Measurements from ENCODE around the gene CXCR6.

The CXCR6 gene

DNA sequence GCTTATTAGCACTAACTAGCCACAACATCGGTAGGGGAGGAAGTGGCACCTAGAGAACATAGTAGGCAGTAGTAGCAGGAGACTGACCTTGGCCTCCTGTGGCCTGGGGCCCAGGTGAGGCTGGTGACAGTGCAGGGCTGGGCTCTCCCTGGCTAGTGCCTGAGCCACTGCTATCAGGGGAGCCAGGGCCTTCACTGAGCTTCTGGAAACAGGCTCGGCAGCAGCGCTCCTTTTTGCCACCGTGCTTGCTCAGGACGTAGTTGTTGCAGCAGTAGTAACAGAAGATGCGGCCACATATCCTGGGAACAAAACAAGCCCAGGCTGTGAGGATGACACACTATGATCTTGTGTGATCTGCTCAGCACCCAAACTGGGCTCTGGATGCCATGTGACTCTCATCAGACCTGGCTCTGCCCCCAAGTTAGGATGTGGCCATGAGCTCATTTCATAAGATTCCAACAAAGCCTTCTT is 15.1 kb downstream of the CXCR6 start:
- TF ChIP-seq, protein P1, sequence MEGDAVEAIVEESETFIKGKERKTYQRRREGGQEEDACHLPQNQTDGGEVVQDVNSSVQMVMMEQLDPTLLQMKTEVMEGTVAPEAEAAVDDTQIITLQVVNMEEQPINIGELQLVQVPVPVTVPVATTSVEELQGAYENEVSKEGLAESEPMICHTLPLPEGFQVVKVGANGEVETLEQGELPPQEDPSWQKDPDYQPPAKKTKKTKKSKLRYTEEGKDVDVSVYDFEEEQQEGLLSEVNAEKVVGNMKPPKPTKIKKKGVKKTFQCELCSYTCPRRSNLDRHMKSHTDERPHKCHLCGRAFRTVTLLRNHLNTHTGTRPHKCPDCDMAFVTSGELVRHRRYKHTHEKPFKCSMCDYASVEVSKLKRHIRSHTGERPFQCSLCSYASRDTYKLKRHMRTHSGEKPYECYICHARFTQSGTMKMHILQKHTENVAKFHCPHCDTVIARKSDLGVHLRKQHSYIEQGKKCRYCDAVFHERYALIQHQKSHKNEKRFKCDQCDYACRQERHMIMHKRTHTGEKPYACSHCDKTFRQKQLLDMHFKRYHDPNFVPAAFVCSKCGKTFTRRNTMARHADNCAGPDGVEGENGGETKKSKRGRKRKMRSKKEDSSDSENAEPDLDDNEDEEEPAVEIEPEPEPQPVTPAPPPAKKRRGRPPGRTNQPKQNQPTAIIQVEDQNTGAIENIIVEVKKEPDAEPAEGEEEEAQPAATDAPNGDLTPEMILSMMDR (IDR thresholded peaks at IDR 0.05) = no peak
- intact Hi-C loops (cut with DNase I; ENCODE audit: low total_unique reads) = no loop called here
- no peaks in the 10 kb centered on the region for H3K9me3 ChIP-seq
- H3K36me3 ChIP-seq = peaks cover 91 to 97% (median 95%) of the 10 kb centered on the region in 3 donors
- no peaks in the 10 kb centered on the region for H3K4me1 ChIP-seq
- no peak overlapping the region for H3K4me3 ChIP-seq
- no peak for DNase-seq
- H3K27me3 ChIP-seq = no peaks in the 10 kb centered on the region
- H3K27ac ChIP-seq = no peak overlapping the region

DNA sequence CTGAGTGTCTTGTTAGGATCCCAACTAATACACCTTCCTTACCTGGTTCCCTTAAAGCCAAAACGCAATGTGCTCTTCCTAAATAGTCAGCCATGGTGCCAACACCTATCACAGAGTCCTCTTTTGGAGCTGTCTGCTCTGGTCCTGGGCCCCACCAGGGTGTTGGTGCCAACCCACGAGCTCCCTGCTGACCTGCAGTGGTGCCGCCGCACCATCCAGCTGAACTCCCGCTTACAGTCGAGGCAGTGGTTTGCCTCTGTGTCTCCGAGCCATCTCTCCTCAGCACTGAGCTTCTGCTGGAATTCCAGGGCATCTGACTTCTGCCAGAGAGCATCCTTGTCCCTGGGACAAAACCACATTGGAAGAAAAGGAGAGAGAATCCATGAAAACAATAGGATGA is 15.9 kb downstream of the CXCR6 start:
- TF ChIP-seq, protein P1 (IDR thresholded peaks at IDR 0.05) = no peak
- Histone ChIP-seq H3K4me1 (no peaks in the 10 kb centered on the region), H3K27me3 (no peaks in the 10 kb centered on the region), H3K9me3 (no peaks in the 10 kb centered on the region), H3K4me3 (no peak overlapping the region), H3K36me3 (peaks cover 91 to 97% (median 95%) of the 10 kb centered on the region in 3 donors), H3K27ac (no peak overlapping the region)
- intact Hi-C loops (cut with DNase I; ENCODE audit: low total_unique reads) = no loop called here
- no peak for DNase-seq

DNA sequence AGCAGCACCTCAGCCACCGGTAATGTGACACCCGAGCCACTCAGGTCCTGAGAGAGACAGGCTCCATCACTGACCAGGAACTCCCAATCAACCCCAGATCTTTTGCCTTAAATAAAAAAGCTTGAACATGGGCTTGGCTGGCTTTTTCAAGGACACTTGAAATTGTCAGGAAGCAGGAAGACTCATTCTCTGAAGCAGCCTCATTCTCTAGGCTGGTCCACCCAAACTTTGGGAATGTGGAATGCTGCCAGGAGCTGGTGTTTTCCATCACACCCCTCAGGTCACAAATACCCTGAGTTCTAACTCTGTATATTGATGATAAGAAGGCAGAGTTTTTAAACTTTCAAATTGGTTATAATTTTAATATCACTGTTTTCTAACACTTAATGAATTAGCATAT is 17.0 kb downstream of the CXCR6 start:
- H3K4me3 ChIP-seq = no peak overlapping the region
- no peaks in the 10 kb centered on the region for H3K4me1 ChIP-seq
- peaks cover 91 to 97% (median 95%) of the 10 kb centered on the region in 3 donors for H3K36me3 ChIP-seq
- no peak overlapping the region for H3K27ac ChIP-seq
- no peaks in the 10 kb centered on the region for H3K27me3 ChIP-seq
- H3K9me3 ChIP-seq = no peaks in the 10 kb centered on the region
- TF ChIP-seq, protein P1 (IDR thresholded peaks at IDR 0.05) = no peak
- intact Hi-C loops (cut with DNase I; ENCODE audit: low total_unique reads) = no loop called here
- no peak for DNase-seq

DNA sequence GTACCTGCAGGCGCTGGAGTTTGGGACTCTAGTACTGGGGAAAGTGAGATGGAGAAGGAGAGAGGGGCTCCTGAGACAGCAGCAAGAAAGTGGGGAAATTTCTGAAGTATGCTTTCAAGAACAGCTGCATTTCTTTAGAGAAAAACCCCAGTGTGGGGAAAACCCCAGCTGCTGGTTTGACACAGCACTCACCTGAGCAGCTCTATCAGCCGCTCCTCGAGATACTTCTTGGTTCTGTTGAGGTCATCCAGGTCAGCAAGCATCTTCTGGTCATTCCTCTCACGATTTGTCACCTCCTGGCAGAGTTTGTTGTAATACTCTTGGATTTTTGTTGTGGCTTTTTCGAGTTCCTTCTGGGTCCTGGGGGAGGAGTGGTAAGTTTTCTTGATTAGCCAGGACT is 18.8 kb downstream of the CXCR6 start:
- Histone ChIP-seq H3K4me3 (no peak overlapping the region), H3K27ac (no peak overlapping the region), H3K27me3 (no peaks in the 10 kb centered on the region), H3K4me1 (peaks cover 0 to 2% (median 0%) of the 10 kb centered on the region in 4 donors), H3K9me3 (no peaks in the 10 kb centered on the region), H3K36me3 (peaks cover 98 to 100% (median 98%) of the 10 kb centered on the region in 3 donors)
- intact Hi-C loops (cut with DNase I; ENCODE audit: low total_unique reads) = no loop called here
- TF ChIP-seq, protein P1 (IDR thresholded peaks at IDR 0.05) = no peak
- no peak for DNase-seq

DNA sequence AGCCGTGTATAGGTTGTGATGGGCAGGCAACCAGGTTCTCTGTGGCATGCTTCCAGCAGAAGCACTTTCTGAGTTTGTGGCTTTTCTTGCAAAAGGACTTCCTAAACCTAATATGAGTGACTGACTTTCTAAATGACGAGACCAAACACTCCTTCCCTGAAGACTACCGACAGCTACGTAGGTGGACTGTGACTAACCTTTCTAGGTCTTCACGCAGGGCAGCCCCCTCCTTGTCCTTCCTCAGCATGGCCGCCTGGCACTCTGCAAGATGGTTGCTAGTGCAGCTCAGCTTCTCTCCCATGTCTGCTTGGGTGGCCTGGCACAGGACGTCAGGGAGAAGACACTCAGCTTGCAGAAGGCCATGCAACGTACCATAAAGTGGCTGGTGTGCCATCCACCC is 20.9 kb downstream of the CXCR6 start:
- no peaks in the 10 kb centered on the region for H3K27me3 ChIP-seq
- H3K4me3 ChIP-seq = no peak overlapping the region
- peaks cover 97 to 100% (median 100%) of the 10 kb centered on the region in 3 donors for H3K36me3 ChIP-seq
- H3K9me3 ChIP-seq = no peaks in the 10 kb centered on the region
- TF ChIP-seq, protein P1 (IDR thresholded peaks at IDR 0.05) = no peak
- H3K4me1 ChIP-seq = peaks cover 0 to 17% (median 4%) of the 10 kb centered on the region in 4 donors
- no peak overlapping the region for H3K27ac ChIP-seq
- intact Hi-C loops (cut with DNase I; ENCODE audit: low total_unique reads) = no loop called here
- DNase-seq = no peak

DNA sequence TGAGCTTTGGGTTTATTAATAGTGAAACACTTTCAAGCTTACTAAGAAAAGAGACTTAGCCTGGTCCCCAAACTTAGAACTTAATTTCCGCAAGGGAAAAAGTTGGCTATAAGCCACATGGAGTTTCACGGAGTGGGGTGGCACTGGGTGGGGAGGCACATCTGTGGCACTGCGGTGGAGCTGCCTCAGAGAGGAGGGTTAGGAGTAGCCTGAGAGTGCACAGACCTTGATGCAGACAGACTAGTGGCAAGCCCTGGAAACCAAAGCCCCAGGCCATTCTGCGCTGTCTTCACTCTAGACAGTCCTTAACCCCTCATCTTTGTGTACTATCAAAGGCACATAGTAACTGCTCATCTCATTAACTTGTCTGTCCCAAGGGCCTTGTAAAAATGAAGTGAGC is 22.0 kb downstream of the CXCR6 start:
- Histone ChIP-seq H3K4me1 (peaks cover 0 to 17% (median 4%) of the 10 kb centered on the region in 4 donors), H3K9me3 (no peaks in the 10 kb centered on the region), H3K27me3 (no peaks in the 10 kb centered on the region), H3K4me3 (no peak overlapping the region), H3K27ac (no peak overlapping the region), H3K36me3 (peaks cover 97 to 100% (median 100%) of the 10 kb centered on the region in 3 donors)
- intact Hi-C loops (cut with DNase I; ENCODE audit: low total_unique reads) = no loop called here
- TF ChIP-seq, protein P1 (IDR thresholded peaks at IDR 0.05) = no peak
- no peak for DNase-seq

Measured in tibial artery (tissue), 4 donors.